ENCODE results near the gene SCN3B. TPM values are rescaled to one million over a fixed set of nuclear protein-coding genes. Genes with fewer than 3 reads are reported as not detected.

SCN3B gene
- total and polyA plus RNA-seq, 7 donors, result 0.60 to 3.0 (median 2.2) TPM; not detected in 1

DNA sequence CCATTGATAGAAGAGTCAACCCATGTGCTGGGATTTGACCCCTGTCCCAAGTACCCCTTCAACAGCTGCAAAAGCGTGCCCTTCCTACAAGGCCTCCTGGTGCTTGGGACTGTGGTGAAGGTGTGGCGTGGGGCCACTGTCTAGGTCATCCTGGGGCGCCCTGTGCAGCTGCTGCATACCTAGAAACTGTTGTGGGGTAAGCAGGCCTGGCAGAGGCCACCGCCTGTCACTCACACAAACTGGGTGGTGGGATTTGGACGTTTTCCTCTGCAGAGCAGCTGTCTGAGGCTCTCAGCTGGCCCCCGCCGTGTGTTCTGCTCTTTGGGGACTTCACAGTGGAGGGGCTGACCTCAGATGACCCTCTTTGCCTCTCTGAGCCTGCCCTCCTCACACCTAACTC is 69.7 kb downstream of the SCN3B start:
- Histone ChIP-seq H3K27ac (no peak overlapping the region), H3K36me3 (no peaks in the 10 kb centered on the region), H3K4me3 (no peak overlapping the region), H3K4me1 (peaks cover 0 to 5% (median 0%) of the 10 kb centered on the region in 4 donors), H3K27me3 (peaks cover 0 to 10% (median 0%) of the 10 kb centered on the region in 3 donors), H3K9me3 (no peaks in the 10 kb centered on the region)
- no peak for DNase-seq
- TF ChIP-seq POLR2A (IDR thresholded peaks at IDR 0.05) (no peak), EP300 (IDR thresholded peaks at IDR 0.05) (no peak), POLR2AphosphoS5 (IDR thresholded peaks at IDR 0.05) (no peak)
- TF ChIP-seq, protein P1, sequence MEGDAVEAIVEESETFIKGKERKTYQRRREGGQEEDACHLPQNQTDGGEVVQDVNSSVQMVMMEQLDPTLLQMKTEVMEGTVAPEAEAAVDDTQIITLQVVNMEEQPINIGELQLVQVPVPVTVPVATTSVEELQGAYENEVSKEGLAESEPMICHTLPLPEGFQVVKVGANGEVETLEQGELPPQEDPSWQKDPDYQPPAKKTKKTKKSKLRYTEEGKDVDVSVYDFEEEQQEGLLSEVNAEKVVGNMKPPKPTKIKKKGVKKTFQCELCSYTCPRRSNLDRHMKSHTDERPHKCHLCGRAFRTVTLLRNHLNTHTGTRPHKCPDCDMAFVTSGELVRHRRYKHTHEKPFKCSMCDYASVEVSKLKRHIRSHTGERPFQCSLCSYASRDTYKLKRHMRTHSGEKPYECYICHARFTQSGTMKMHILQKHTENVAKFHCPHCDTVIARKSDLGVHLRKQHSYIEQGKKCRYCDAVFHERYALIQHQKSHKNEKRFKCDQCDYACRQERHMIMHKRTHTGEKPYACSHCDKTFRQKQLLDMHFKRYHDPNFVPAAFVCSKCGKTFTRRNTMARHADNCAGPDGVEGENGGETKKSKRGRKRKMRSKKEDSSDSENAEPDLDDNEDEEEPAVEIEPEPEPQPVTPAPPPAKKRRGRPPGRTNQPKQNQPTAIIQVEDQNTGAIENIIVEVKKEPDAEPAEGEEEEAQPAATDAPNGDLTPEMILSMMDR (IDR thresholded peaks at IDR 0.05), result no peak
- intact Hi-C loops (cut with DNase I), result no loop called here
- WGBS, 2 donors, result 83 to 89% methylated on average over 7 of the region's 7 CpGs

DNA sequence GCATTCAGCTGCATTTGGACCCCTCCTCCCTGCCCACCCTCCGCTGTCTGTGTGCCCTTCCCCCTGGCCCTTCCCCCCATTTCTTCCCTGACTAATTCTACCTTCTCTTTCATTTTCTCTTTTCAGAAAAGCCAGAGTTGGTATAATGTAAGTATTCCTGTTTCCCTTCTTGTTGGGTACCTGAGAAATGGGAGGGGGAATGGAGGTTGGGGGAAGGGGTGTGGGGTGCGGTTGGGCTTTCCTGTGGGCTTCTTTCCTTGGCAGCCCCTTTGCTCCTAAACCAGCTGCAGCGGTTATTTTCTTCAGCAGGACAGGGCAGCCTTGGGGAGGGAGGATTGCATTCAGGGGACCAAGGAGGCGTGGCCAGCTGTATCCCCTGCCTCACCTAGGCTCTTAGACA is 70.2 kb downstream of the SCN3B start:
- no peak for DNase-seq
- intact Hi-C loops (cut with DNase I), result no loop called here
- Histone ChIP-seq H3K36me3 (no peaks in the 10 kb centered on the region), H3K27me3 (peaks cover 0 to 10% (median 0%) of the 10 kb centered on the region in 3 donors), H3K9me3 (no peaks in the 10 kb centered on the region), H3K4me3 (no peak overlapping the region), H3K4me1 (peaks cover 0 to 5% (median 0%) of the 10 kb centered on the region in 4 donors), H3K27ac (no peak overlapping the region)
- TF ChIP-seq, protein P1 (IDR thresholded peaks at IDR 0.05), result no peak
- TF ChIP-seq POLR2AphosphoS5 (IDR thresholded peaks at IDR 0.05), result no peak
- no peak for TF ChIP-seq POLR2A (IDR thresholded peaks at IDR 0.05)
- no peak for TF ChIP-seq EP300 (IDR thresholded peaks at IDR 0.05)
- WGBS, 2 donors, result 93 to 98% methylated on average over 4 of the region's 4 CpGs

DNA sequence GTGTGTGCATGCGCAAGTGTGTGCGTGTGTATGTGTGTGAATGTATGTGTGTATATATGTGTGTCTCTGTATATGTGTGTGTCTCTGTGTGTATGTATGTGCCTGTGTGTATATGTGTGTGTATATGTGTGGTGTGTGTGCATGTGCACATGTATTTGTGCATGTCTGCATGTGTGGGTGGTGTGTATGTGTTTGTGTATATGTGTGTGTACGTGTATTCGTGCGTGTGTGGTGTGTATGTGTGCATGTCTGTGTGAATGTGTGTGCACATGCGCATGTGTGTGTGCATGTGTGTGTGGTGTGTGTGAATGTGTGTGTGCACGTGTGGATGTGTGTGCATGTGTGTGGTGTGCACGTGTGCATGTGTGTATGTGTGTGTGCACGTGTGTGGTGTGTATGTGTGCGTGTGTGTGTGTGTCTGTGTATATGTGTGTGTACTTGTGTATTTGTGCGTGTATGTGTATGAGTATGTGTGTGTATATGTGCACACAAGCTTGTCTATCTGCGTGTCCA is 71.4 kb downstream of the SCN3B start:
- Histone ChIP-seq H3K4me3 (no peak overlapping the region), H3K27me3 (peaks cover 0 to 10% (median 0%) of the 10 kb centered on the region in 3 donors), H3K36me3 (no peaks in the 10 kb centered on the region), H3K27ac (no peak overlapping the region), H3K9me3 (no peaks in the 10 kb centered on the region), H3K4me1 (peaks cover 0 to 5% (median 0%) of the 10 kb centered on the region in 4 donors)
- 93 to 95% methylated on average over 12 of the region's 12 CpGs for WGBS, 2 donors
- TF ChIP-seq, protein P1 (IDR thresholded peaks at IDR 0.05), result no peak
- TF ChIP-seq POLR2A (IDR thresholded peaks at IDR 0.05), result no peak
- intact Hi-C loops (cut with DNase I), result no loop called here
- no peak for DNase-seq

DNA sequence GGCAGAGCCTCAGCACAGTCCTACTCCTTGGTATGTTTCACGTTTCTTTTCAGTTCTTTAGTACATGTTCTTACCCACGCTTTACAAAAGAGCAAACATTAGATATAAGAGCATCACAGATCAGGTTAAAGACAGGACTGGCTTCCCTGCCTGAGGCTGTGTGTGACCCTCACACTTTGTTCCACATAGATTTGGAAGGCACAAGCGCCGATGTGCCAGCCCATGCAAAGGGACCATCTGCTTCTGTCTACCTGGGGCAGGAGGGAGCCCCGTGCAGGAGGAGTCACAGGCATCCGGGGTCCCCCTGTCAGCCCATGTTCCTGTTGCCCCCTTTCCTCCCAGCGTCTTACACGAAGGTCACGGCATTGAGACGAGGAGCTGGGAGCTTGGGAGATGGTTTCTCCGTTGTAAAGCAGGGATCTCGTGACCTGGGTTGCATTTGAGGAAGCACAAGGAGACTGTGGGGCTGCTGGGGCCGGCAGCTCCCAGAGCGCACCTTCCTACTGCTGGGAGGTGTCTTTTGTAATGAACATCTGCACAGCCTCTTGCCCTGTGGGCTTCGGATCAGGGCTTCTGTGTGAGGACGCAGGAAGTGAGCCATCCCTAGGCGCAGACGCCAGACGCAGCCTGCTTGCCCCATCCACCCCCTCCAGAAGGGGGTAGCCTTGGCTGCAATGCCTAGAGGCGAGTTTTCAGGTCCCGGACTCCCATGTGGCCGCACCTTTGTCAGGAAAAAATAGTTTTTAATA is 72.6 kb downstream of the SCN3B start:
- no peaks in the 10 kb centered on the region for H3K9me3 ChIP-seq
- TF ChIP-seq EP300 (IDR thresholded peaks at IDR 0.05) (no peak), POLR2AphosphoS5 (IDR thresholded peaks at IDR 0.05) (no peak), POLR2A (IDR thresholded peaks at IDR 0.05) (no peak)
- TF ChIP-seq, protein P1 (IDR thresholded peaks at IDR 0.05), result no peak
- peaks cover 0 to 5% (median under 1%) of the 10 kb centered on the region in 4 donors for H3K4me1 ChIP-seq
- intact Hi-C loops (cut with DNase I), result no loop called here
- H3K27ac ChIP-seq, result no peak overlapping the region
- WGBS, 2 donors, result 89 to 92% methylated on average over 22 of the region's 22 CpGs
- no peak for DNase-seq
- H3K4me3 ChIP-seq, result no peak overlapping the region
- H3K27me3 ChIP-seq, result peaks cover 0 to 10% (median 0%) of the 10 kb centered on the region in 3 donors
- H3K36me3 ChIP-seq, result no peaks in the 10 kb centered on the region
